Neural progenitor cell (in vitro differentiated cells): ENCODE results near the gene PLEKHA7. TPM values are rescaled to one million over a fixed set of nuclear protein-coding genes. Genes with fewer than 3 reads are reported as not detected.

Experiments
- DNase-seq: peaks from one replicate; pipeline ENCODE4 v3.0.0-alpha.2; 2016; ENCODE audit warnings: low spot score
- H2AFZ ChIP-seq: fragments of 200-600 bp; sonication (generic); replicated peaks from 2 replicates; pipeline ENCODE4 v1.6.1; 2016; ENCODE audit warnings: antibody characterized with exemption
- H3F3A ChIP-seq: fragments of 200-600 bp; sonication (generic); 2 replicates; pipeline ENCODE4 v1.6.1; 2016; ENCODE audit warnings: antibody characterized with exemption, low read depth
- H3K27ac ChIP-seq: fragments of 200-600 bp; sonication (generic); 2 replicates; pipeline ENCODE4 v1.5.1; 2016; ENCODE audit warnings: mild to moderate bottlenecking
- H3K27me3 ChIP-seq: fragments of 200-600 bp; sonication (generic); 2 replicates; pipeline ENCODE4 v1.6.1; 2016; ENCODE audit warnings: mild to moderate bottlenecking, moderate library complexity
- H3K36me3 ChIP-seq: fragments of 200-600 bp; sonication (generic); 2 replicates; pipeline ENCODE4 v1.5.1; 2016
- H3K4me1 ChIP-seq: fragments of 200-600 bp; sonication (generic); 2 replicates; pipeline ENCODE4 v1.6.1; 2016; ENCODE audit warnings: mixed run types
- H3K4me2 ChIP-seq: fragments of 200-600 bp; sonication (generic); 2 replicates; pipeline ENCODE4 v1.6.1; 2016
- H3K4me3 ChIP-seq: fragments of 200-600 bp; sonication (generic); 2 replicates; pipeline ENCODE4 v1.5.1; 2016
- H3K79me2 ChIP-seq: fragments of 200-600 bp; sonication (generic); 2 replicates; pipeline ENCODE4 v1.6.1; 2016; ENCODE audit warnings: low read depth
- H3K9ac ChIP-seq: fragments of 200-600 bp; sonication (generic); 2 replicates; pipeline ENCODE4 v1.6.1; 2016
- H3K9me3 ChIP-seq: fragments of 200-600 bp; sonication (generic); 2 replicates; pipeline ENCODE4 v1.5.1; 2016; ENCODE audit warnings: low read depth
- H4K20me1 ChIP-seq: fragments of 200-600 bp; sonication (generic); 2 replicates; pipeline ENCODE4 v1.6.1; 2016; ENCODE audit warnings: low read depth
- H3K27ac Mint-ChIP-seq: 3 replicates; pipeline ENCODE4 v1.8.0; 2021; ENCODE audit warnings: mixed read lengths
- H3K27me3 Mint-ChIP-seq: 2 replicates; pipeline ENCODE4 v1.8.0; 2022; ENCODE audit warnings: low read depth, mild to moderate bottlenecking, inconsistent platforms, moderate library complexity, mixed read lengths; ENCODE audit not compliant: insufficient read depth
- H3K36me3 Mint-ChIP-seq: 3 replicates; pipeline ENCODE4 v1.8.0; 2021; ENCODE audit warnings: mixed read lengths
- H3K4me1 Mint-ChIP-seq: 3 replicates; pipeline ENCODE4 v1.8.0; 2021; ENCODE audit warnings: mixed read lengths
- H3K4me3 Mint-ChIP-seq: 3 replicates; pipeline ENCODE4 v1.8.0; 2021; ENCODE audit warnings: mild to moderate bottlenecking, moderate library complexity, mixed read lengths
- H3K9me3 Mint-ChIP-seq: 3 replicates; pipeline ENCODE4 v1.8.0; 2020; ENCODE audit warnings: mixed read lengths
- CTCF ChIP-seq: fragments of 200-600 bp; sonication (generic); IDR thresholded peaks from 2 replicates; pipeline ENCODE4 v1.5.1; 2017; ENCODE audit warnings: antibody characterized with exemption, mild to moderate bottlenecking
- EZH2 ChIP-seq: fragments of 200-600 bp; sonication (generic); IDR thresholded peaks from 2 replicates; pipeline ENCODE4 v1.6.1; 2017; ENCODE audit warnings: antibody characterized with exemption, mild to moderate bottlenecking, moderate library complexity
- EZH2phosphoT487 ChIP-seq: fragments of 200-600 bp; sonication (generic); IDR thresholded peaks from 2 replicates; pipeline ENCODE4 v1.6.1; 2017; ENCODE audit warnings: antibody characterized with exemption
- total RNA-seq: library from RNA; depleted of rRNA; stranded (reverse); fragments of >200 nt; gene quantifications from 2 replicates; pipeline ENCODE4 v1.2.3, GENCODE V29; 2015; ENCODE audit warnings: low replicate concordance

PLEKHA7 gene
- total RNA-seq, 1 donor from 2014 or later, result 20.3 TPM

- Histone ChIP-seq H2AFZ (no peak overlapping the region), H3K4me3 (no peak overlapping the region), H3K9ac (no peak overlapping the region), H3F3A (no peaks in the 10 kb centered on the region), H3K79me2 (no peaks in the 10 kb centered on the region), H3K9me3 (no peaks in the 10 kb centered on the region), H3K4me2 (no peak overlapping the region), H3K27me3 (no peaks in the 10 kb centered on the region), H4K20me1 (peaks cover 51% of the 10 kb centered on the region), H3K4me1 (no peaks in the 10 kb centered on the region), H3K36me3 (no peaks in the 10 kb centered on the region), H3K27ac (no peak overlapping the region)
- no peak for DNase-seq
- no peak overlapping the region for H3K4me3 Mint-ChIP-seq
- TF ChIP-seq EZH2, result no peak
- TF ChIP-seq EZH2phosphoT487, result no peak
- no peak for TF ChIP-seq CTCF
- peaks cover 10% of the 10 kb centered on the region for H3K36me3 Mint-ChIP-seq
- no peaks in the 10 kb centered on the region for H3K4me1 Mint-ChIP-seq
- peaks cover 11% of the 10 kb centered on the region for H3K27me3 Mint-ChIP-seq
- H3K9me3 Mint-ChIP-seq, result no peaks in the 10 kb centered on the region
- no peak overlapping the region for H3K27ac Mint-ChIP-seq
Measured at GRCh38 chr11:16997624-16998023, 16.6 kb downstream of the PLEKHA7 start.

GRCh38 chr11:16993495-16993894 lies 20.7 kb downstream of the PLEKHA7 start:
- H3K27ac ChIP-seq, result no peak overlapping the region
- no peaks in the 10 kb centered on the region for H3K4me1 Mint-ChIP-seq
- H3K9me3 Mint-ChIP-seq, result no peaks in the 10 kb centered on the region
- peaks cover 13% of the 10 kb centered on the region for H3K27me3 Mint-ChIP-seq
- H3K4me3 ChIP-seq, result no peak overlapping the region
- H3K4me3 Mint-ChIP-seq, result no peak overlapping the region
- no peaks in the 10 kb centered on the region for H3K79me2 ChIP-seq
- DNase-seq, result no peak
- H3K4me1 ChIP-seq, result no peaks in the 10 kb centered on the region
- no peak overlapping the region for H3K27ac Mint-ChIP-seq
- peaks cover 31% of the 10 kb centered on the region for H4K20me1 ChIP-seq
- no peak overlapping the region for H3K9ac ChIP-seq
- TF ChIP-seq EZH2phosphoT487 (no peak), EZH2 (no peak), CTCF (no peak)
- H3K9me3 ChIP-seq, result no peaks in the 10 kb centered on the region
- H3K36me3 ChIP-seq, result no peaks in the 10 kb centered on the region
- H2AFZ ChIP-seq, result no peak overlapping the region
- no peaks in the 10 kb centered on the region for H3F3A ChIP-seq
- no peak overlapping the region for H3K4me2 ChIP-seq
- H3K36me3 Mint-ChIP-seq, result peaks cover 16% of the 10 kb centered on the region
- no peaks in the 10 kb centered on the region for H3K27me3 ChIP-seq

- Histone ChIP-seq H2AFZ (no peak overlapping the region), H3K9me3 (no peaks in the 10 kb centered on the region), H3K27ac (no peak overlapping the region), H3K36me3 (no peaks in the 10 kb centered on the region), H3K4me1 (no peaks in the 10 kb centered on the region), H3K9ac (no peak overlapping the region), H4K20me1 (peaks cover 35% of the 10 kb centered on the region), H3K27me3 (no peaks in the 10 kb centered on the region), H3F3A (no peaks in the 10 kb centered on the region), H3K4me2 (no peak overlapping the region), H3K79me2 (no peaks in the 10 kb centered on the region), H3K4me3 (no peak overlapping the region)
- H3K27me3 Mint-ChIP-seq, result peaks cover 13% of the 10 kb centered on the region
- no peaks in the 10 kb centered on the region for H3K9me3 Mint-ChIP-seq
- peaks cover 2% of the 10 kb centered on the region for H3K4me1 Mint-ChIP-seq
- no peak for DNase-seq
- H3K27ac Mint-ChIP-seq, result no peak overlapping the region
- H3K36me3 Mint-ChIP-seq, result peaks cover 12% of the 10 kb centered on the region
- no peak overlapping the region for H3K4me3 Mint-ChIP-seq
- TF ChIP-seq CTCF (no peak), EZH2phosphoT487 (no peak), EZH2 (no peak)
Measured at GRCh38 chr11:16992846-16993245, 21.4 kb downstream of the PLEKHA7 start.
